HG03565 (cell line): Measurements from ENCODE around the gene DCAF8.

Experiments
- ATAC-seq: cut with Tn5 transposase; IDR thresholded peaks from one replicate; pipeline ENCODE4 v1.9.1; 2021; ENCODE audit warnings: mild to moderate bottlenecking, moderate library complexity; ENCODE audit not compliant: unreplicated experiment

The DCAF8 gene

GRCh38 chr1:160264795-160265307 is 2.5 kb upstream of the DCAF8 start:
- no peak for ATAC-seq

GRCh38 chr1:160261556-160261892 is 825 bp downstream of the DCAF8 start:
- peak; percentile 23 for ATAC-seq

GRCh38 chr1:160260406-160261382 is 1.7 kb downstream of the DCAF8 start:
- no peak for ATAC-seq

GRCh38 chr1:160258177-160258798 is 4.1 kb downstream of the DCAF8 start:
- ATAC-seq: no peak

- no peak for ATAC-seq
These were observed 4.8 kb downstream of the DCAF8 start for GRCh38 chr1:160257411-160258015.

GRCh38 chr1:160256396-160257046 is 5.8 kb downstream of the DCAF8 start:
- ATAC-seq: no peak

- no peak for ATAC-seq
These were observed 6.5 kb downstream of the DCAF8 start for GRCh38 chr1:160255781-160256300.

- peak; percentile 76 for ATAC-seq
These were observed 10.4 kb downstream of the DCAF8 start for GRCh38 chr1:160251687-160252526.

- ATAC-seq: no peak
These were observed 11.3 kb downstream of the DCAF8 start for GRCh38 chr1:160251011-160251410.

- no peak for ATAC-seq
These were observed 15.3 kb downstream of the DCAF8 start for GRCh38 chr1:160247053-160247452.

- no peak for ATAC-seq
These were observed 16.9 kb downstream of the DCAF8 start for GRCh38 chr1:160245434-160245833.

- ATAC-seq: no peak
These were observed 18.1 kb downstream of the DCAF8 start for GRCh38 chr1:160244209-160244608.

GRCh38 chr1:160243767-160244166 is 18.6 kb downstream of the DCAF8 start:
- no peak for ATAC-seq

GRCh38 chr1:160239582-160240299 is 22.6 kb downstream of the DCAF8 start:
- ATAC-seq: no peak

- no peak for ATAC-seq
These were observed 23.9 kb downstream of the DCAF8 start for GRCh38 chr1:160238408-160238807.

- ATAC-seq: no peak
These were observed 24.8 kb downstream of the DCAF8 start for GRCh38 chr1:160237558-160237957.

- ATAC-seq: no peak
These were observed 25.5 kb downstream of the DCAF8 start for GRCh38 chr1:160236806-160237205.

- no peak for ATAC-seq
These were observed 29.4 kb downstream of the DCAF8 start for GRCh38 chr1:160232911-160233310.

- ATAC-seq: no peak
These were observed 33.9 kb downstream of the DCAF8 start for GRCh38 chr1:160228431-160228830.
